ENCODE data around the gene MMRN2. TPM values are rescaled to one million over a fixed set of nuclear protein-coding genes. Genes with fewer than 3 reads are reported as not detected.

Gene MMRN2
- total RNA-seq, 1 experiment from 2014 or later = 2.4 TPM

DNA sequence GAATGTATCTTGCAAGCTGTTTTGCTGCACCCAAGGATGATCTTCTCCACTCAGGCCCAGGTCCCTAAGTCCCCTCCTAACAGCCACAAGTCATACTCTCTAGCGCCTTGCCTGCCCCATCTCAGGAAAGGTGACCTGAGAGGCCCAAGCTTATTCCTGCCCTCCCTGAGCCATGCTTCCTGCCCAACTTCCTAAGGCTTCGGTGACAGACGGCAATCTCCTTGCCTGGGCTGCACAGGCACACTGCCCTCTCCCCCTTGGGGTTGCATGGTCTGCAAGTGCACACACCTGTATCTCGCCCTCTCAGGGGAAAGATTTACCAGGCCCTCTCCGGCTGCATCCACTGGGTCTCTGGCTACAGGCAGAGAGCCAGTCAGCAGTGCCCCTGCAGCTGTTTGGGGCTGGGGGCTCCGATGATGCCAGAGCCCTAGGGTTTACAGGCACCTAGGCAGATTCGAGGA is 10.1 kb upstream of the MMRN2 start:
- Mint-ChIP-seq H3K9me3 (no peaks in the 10 kb centered on the region), H3K4me3 (no peak overlapping the region), H3K27ac (no peak overlapping the region), H3K36me3 (no peaks in the 10 kb centered on the region), H3K4me1 (peaks cover 44% of the 10 kb centered on the region), H3K27me3 (ENCODE audit: low read depth) (peaks cover 45% of the 10 kb centered on the region)
- POLR2A ChIA-PET = no interaction called here
- TF ChIP-seq CREB1 (CRISPR knock-in tag; IDR thresholded peaks at IDR 0.05) = no peak
- TF ChIP-seq KAT7 (CRISPR knock-in tag; IDR thresholded peaks at IDR 0.05; ENCODE audit: borderline replicate concordance) = no peak
- no peak for TF ChIP-seq FOXJ3 (CRISPR knock-in tag; IDR thresholded peaks at IDR 0.05; ENCODE audit: borderline replicate concordance)
- TF ChIP-seq, protein P1, sequence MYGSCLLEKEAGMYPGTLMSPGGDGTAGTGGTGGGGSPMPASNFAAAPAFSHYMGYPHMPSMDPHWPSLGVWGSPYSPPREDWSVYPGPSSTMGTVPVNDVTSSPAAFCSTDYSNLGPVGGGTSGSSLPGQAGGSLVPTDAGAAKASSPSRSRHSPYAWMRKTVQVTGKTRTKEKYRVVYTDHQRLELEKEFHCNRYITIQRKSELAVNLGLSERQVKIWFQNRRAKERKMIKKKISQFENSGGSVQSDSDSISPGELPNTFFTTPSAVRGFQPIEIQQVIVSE (CRISPR knock-in tag; IDR thresholded peaks at IDR 0.05; ENCODE audit: borderline replicate concordance) = no peak
- TF ChIP-seq ZNF396 (CRISPR knock-in tag; IDR thresholded peaks at IDR 0.05; ENCODE audit: borderline replicate concordance) = no peak
- TF ChIP-seq USF2 (CRISPR knock-in tag; IDR thresholded peaks at IDR 0.05) = no peak
- no peak for TF ChIP-seq ELF4 (CRISPR knock-in tag; IDR thresholded peaks at IDR 0.05; ENCODE audit: low read depth)
- no peak for TF ChIP-seq EMX1 (CRISPR knock-in tag; IDR thresholded peaks at IDR 0.05)
- TF ChIP-seq MLX (CRISPR knock-in tag; IDR thresholded peaks at IDR 0.05) = no peak
- no peak for TF ChIP-seq CREM (CRISPR knock-in tag; IDR thresholded peaks at IDR 0.05)
- TF ChIP-seq, protein P2, sequence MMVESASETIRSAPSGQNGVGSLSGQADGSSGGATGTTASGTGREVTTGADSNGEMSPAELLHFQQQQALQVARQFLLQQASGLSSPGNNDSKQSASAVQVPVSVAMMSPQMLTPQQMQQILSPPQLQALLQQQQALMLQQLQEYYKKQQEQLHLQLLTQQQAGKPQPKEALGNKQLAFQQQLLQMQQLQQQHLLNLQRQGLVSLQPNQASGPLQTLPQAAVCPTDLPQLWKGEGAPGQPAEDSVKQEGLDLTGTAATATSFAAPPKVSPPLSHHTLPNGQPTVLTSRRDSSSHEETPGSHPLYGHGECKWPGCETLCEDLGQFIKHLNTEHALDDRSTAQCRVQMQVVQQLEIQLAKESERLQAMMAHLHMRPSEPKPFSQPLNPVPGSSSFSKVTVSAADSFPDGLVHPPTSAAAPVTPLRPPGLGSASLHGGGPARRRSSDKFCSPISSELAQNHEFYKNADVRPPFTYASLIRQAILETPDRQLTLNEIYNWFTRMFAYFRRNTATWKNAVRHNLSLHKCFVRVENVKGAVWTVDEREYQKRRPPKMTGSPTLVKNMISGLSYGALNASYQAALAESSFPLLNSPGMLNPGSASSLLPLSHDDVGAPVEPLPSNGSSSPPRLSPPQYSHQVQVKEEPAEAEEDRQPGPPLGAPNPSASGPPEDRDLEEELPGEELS (CRISPR knock-in tag; IDR thresholded peaks at IDR 0.05) = no peak
- TF ChIP-seq, protein P3, sequence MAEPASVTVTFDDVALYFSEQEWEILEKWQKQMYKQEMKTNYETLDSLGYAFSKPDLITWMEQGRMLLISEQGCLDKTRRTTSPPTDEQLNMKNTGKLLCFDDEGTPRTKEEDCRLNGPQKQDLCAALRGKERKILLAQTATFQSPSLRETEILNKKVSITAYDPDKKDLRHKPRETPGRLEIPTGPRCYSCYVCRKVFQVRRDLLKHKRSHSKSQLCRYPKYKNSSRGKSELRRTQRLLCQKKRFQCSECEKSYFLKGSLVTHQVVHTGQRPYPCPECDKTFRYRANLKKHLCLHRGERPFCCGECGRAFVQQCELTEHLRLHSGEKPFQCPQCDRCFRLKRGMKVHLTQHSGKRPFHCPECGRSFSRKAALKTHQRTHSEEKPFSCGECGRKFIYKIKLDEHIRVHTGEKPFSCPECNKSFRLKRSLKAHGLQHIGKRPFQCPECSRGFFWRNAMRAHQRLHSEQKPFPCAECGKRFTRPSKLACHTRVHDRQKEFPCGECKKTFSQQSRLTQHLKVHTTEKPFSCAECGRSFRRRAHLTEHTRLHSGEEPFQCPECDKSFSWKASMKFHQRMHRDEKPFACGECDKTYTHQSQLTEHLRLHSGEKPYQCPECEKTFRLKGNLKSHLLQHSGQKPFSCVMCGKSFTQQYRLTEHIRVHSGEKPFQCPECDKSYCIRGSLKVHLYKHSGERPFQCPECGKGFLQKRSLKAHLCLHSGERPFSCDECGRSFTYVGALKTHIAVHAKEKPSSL (CRISPR knock-in tag; conservative IDR thresholded peaks at IDR 0.05) = no peak
- no peak for TF ChIP-seq ESRRA (CRISPR knock-in tag; IDR thresholded peaks at IDR 0.05; ENCODE audit: borderline replicate concordance)
- no peak for TF ChIP-seq ZNF671 (CRISPR knock-in tag; IDR thresholded peaks at IDR 0.05)
- TF ChIP-seq, protein P4, sequence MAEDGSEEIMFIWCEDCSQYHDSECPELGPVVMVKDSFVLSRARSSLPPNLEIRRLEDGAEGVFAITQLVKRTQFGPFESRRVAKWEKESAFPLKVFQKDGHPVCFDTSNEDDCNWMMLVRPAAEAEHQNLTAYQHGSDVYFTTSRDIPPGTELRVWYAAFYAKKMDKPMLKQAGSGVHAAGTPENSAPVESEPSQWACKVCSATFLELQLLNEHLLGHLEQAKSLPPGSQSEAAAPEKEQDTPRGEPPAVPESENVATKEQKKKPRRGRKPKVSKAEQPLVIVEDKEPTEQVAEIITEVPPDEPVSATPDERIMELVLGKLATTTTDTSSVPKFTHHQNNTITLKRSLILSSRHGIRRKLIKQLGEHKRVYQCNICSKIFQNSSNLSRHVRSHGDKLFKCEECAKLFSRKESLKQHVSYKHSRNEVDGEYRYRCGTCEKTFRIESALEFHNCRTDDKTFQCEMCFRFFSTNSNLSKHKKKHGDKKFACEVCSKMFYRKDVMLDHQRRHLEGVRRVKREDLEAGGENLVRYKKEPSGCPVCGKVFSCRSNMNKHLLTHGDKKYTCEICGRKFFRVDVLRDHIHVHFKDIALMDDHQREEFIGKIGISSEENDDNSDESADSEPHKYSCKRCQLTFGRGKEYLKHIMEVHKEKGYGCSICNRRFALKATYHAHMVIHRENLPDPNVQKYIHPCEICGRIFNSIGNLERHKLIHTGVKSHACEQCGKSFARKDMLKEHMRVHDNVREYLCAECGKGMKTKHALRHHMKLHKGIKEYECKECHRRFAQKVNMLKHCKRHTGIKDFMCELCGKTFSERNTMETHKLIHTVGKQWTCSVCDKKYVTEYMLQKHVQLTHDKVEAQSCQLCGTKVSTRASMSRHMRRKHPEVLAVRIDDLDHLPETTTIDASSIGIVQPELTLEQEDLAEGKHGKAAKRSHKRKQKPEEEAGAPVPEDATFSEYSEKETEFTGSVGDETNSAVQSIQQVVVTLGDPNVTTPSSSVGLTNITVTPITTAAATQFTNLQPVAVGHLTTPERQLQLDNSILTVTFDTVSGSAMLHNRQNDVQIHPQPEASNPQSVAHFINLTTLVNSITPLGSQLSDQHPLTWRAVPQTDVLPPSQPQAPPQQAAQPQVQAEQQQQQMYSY (CRISPR knock-in tag; IDR thresholded peaks at IDR 0.05) = no peak
- CTCF ChIA-PET = interaction anchor here (1.1 to 13.7 kb wide), 7 partner anchors 12 to 285 kb away, joined by 3 to 462 read pairs (median 5); partner anchors contain the start of gene MMRN2
- ATAC-seq (no peak), DNase-seq (ENCODE audit: low spot score) (peak; percentile 10)
